IMR-90 (cell line): ENCODE measurements around the gene KDM3B. TPM values are rescaled to one million over a fixed set of nuclear protein-coding genes. Genes with fewer than 3 reads are reported as not detected.

Experiments used
- ATAC-seq: fragments of 200-7000 bp; cut with Tn5 transposase; 2 replicates; pipeline ENCODE4 v1.9.1; 2020; ENCODE audit warnings: low read depth, mild to moderate bottlenecking, moderate library complexity
- BruUV-seq: library from RNA; stranded (reverse); fragments of 400-500 nt; replicated peaks from 2 replicates; lab custom pipeline; 2021; lab: Mats Ljungman, UMichigan
- CTCF ChIA-PET: fragments of 300-600 bp; formaldehyde crosslinking; extraction: SDS; loops from one replicate; lab custom pipeline; 2021; ENCODE audit warnings: antibody characterized with exemption; lab: Yijun Ruan, JAX
- POLR2A ChIA-PET: fragments of 300-600 bp; sonication (Branson Sonifier 250); formaldehyde crosslinking; loops from one replicate; lab custom pipeline; 2022; ENCODE audit warnings: antibody characterized with exemption; ENCODE audit not compliant: unreplicated experiment; lab: Charles Lee
- DNase-seq: peaks from one replicate; pipeline ENCODE4 v3.0.0; 2013
- H2AFZ ChIP-seq: replicated peaks from 2 replicates; pipeline ENCODE3; 2013; ENCODE audit warnings: low read length, mild to moderate bottlenecking; ENCODE audit not compliant: poor library complexity
- H2AK5ac ChIP-seq: 2 replicates; pipeline ENCODE4 v1.6.1; 2013; ENCODE audit warnings: low read depth, low read length, inconsistent platforms
- H2AK9ac ChIP-seq: replicated peaks from 2 replicates; pipeline ENCODE3; 2013; ENCODE audit warnings: mild to moderate bottlenecking, low read depth, low read length, moderate library complexity; ENCODE audit not compliant: poor library complexity
- H2BK120ac ChIP-seq: 2 replicates; pipeline ENCODE4 v1.6.1; 2013; ENCODE audit warnings: low read depth, low read length, inconsistent platforms
- H2BK15ac ChIP-seq: 3 replicates; pipeline ENCODE4 v1.6.1; 2013; ENCODE audit warnings: low read depth, low read length, inconsistent platforms
- H2BK20ac ChIP-seq: 2 replicates; pipeline ENCODE4 v1.6.1; 2013; ENCODE audit warnings: low read depth, mild to moderate bottlenecking, inconsistent platforms, low read length, moderate library complexity
- H2BK5ac ChIP-seq: 2 replicates; pipeline ENCODE4 v1.6.1; 2013; ENCODE audit warnings: mild to moderate bottlenecking, low read depth, low read length, inconsistent platforms; ENCODE audit not compliant: poor library complexity, severe bottlenecking
- H3K14ac ChIP-seq: replicated peaks from 2 replicates; pipeline ENCODE4 v1.6.1; 2013; ENCODE audit warnings: low read depth, low read length, inconsistent platforms
- H3K18ac ChIP-seq: 2 replicates; pipeline ENCODE4 v1.6.1; 2013; ENCODE audit warnings: low read depth, low read length, control low read depth
- H3K23ac ChIP-seq: 2 replicates; pipeline ENCODE4 v1.6.1; 2013; ENCODE audit warnings: low read depth, low read length, inconsistent platforms
- H3K27ac ChIP-seq: 2 replicates; pipeline ENCODE4 v1.5.1; 2013; ENCODE audit warnings: mild to moderate bottlenecking, control low read depth, low read length; ENCODE audit not compliant: insufficient read depth
- H3K27me3 ChIP-seq: 2 replicates; pipeline ENCODE4 v1.6.1; 2013; ENCODE audit warnings: low read length; ENCODE audit not compliant: control insufficient read depth, insufficient read depth
- H3K36me3 ChIP-seq: 2 replicates; pipeline ENCODE4 v1.6.1; 2013; ENCODE audit warnings: low read length, mixed read lengths; ENCODE audit not compliant: control insufficient read depth, insufficient read depth
- H3K4ac ChIP-seq: 2 replicates; pipeline ENCODE4 v1.6.1; 2013; ENCODE audit warnings: low read depth, low read length, inconsistent platforms
- H3K4me1 ChIP-seq: 2 replicates; pipeline ENCODE4 v1.6.1; 2013; ENCODE audit warnings: low read length, mixed read lengths; ENCODE audit not compliant: control insufficient read depth, insufficient read depth
- H3K4me2 ChIP-seq: 2 replicates; pipeline ENCODE4 v1.6.1; 2013; ENCODE audit warnings: low read depth, mild to moderate bottlenecking, control low read depth, low read length, moderate library complexity
- H3K4me3 ChIP-seq: 2 replicates; pipeline ENCODE4 v1.5.1; 2013; ENCODE audit warnings: low read depth, mild to moderate bottlenecking, control low read depth, low read length, moderate library complexity; ENCODE audit not compliant: insufficient read depth
- H3K56ac ChIP-seq: 2 replicates; pipeline ENCODE4 v1.6.1; 2013; ENCODE audit warnings: low read length, inconsistent platforms; ENCODE audit not compliant: insufficient read depth; ENCODE audit errors: extremely low read depth
- H3K79me1 ChIP-seq, 2 experiments: 2 replicates each; pipeline ENCODE4 v1.6.1; 2013; ENCODE audit warnings: low read length in 2 of 2, inconsistent platforms in 1 of 2, low read depth in 1 of 2
- H3K9ac ChIP-seq: 2 replicates; pipeline ENCODE4 v1.6.1; 2013; ENCODE audit warnings: low read depth, low read length, control low read depth
- H3K9me1 ChIP-seq: 2 replicates; pipeline ENCODE4 v1.6.1; 2013; ENCODE audit warnings: low read length, inconsistent platforms; ENCODE audit not compliant: insufficient read depth
- H3K9me3 ChIP-seq: 2 replicates; pipeline ENCODE4 v1.6.1; 2013; ENCODE audit warnings: low read length; ENCODE audit not compliant: control insufficient read depth, insufficient read depth
- H4K20me1 ChIP-seq: 2 replicates; pipeline ENCODE4 v1.6.1; 2013; ENCODE audit warnings: low read length, inconsistent platforms; ENCODE audit not compliant: insufficient read depth
- H4K5ac ChIP-seq: 2 replicates; pipeline ENCODE4 v1.6.1; 2013; ENCODE audit warnings: mild to moderate bottlenecking, low read depth, low read length, control low read depth
- H4K8ac ChIP-seq, 2 experiments: 2 replicates each; pipeline ENCODE4 v1.6.1; 2013; ENCODE audit warnings: low read depth in 2 of 2, low read length in 2 of 2, control low read depth in 1 of 2, inconsistent platforms in 1 of 2
- H4K91ac ChIP-seq: 2 replicates; pipeline ENCODE4 v1.6.1; 2013; ENCODE audit warnings: low read depth, low read length, inconsistent platforms; ENCODE audit not compliant: insufficient read depth
- BHLHE40 ChIP-seq: fragments of 150-350 bp; IDR thresholded peaks from 2 replicates; pipeline ENCODE4 v1.6.1; 2016; ENCODE audit warnings: mild to moderate bottlenecking, low read depth, low read length
- CEBPB ChIP-seq: IDR thresholded peaks from 2 replicates; pipeline ENCODE4 v1.6.1; 2012; ENCODE audit warnings: low read depth, low read length, improper control_type of control experiment
- CHD1 ChIP-seq: IDR thresholded peaks from 2 replicates; pipeline ENCODE4 v1.6.1; 2012; ENCODE audit warnings: low read depth, low read length, improper control_type of control experiment
- CTCF ChIP-seq: conservative IDR thresholded peaks from 2 replicates; pipeline ENCODE4 v1.5.1; 2012; ENCODE audit warnings: mild to moderate bottlenecking, low read depth, low read length, improper control_type of control experiment
- FOS ChIP-seq: fragments of 150-350 bp; IDR thresholded peaks from 2 replicates; pipeline ENCODE4 v1.6.1; 2016; ENCODE audit warnings: low read depth, low read length
- MAFK ChIP-seq: IDR thresholded peaks from 2 replicates; pipeline ENCODE4 v1.6.1; 2012; ENCODE audit warnings: low read depth, low read length, improper control_type of control experiment
- MAZ ChIP-seq: IDR thresholded peaks from 2 replicates; pipeline ENCODE4 v1.6.1; 2012; ENCODE audit warnings: low read depth, mild to moderate bottlenecking, low read length, improper control_type of control experiment, moderate library complexity, borderline replicate concordance
- MXI1 ChIP-seq: IDR thresholded peaks from 2 replicates; pipeline ENCODE4 v1.6.1; 2012; ENCODE audit warnings: low read depth, mild to moderate bottlenecking, low read length, moderate library complexity, borderline replicate concordance
- NFE2L2 ChIP-seq: fragments of 150-350 bp; IDR thresholded peaks from 2 replicates; pipeline ENCODE4 v1.6.1; 2016; ENCODE audit warnings: low read depth, mild to moderate bottlenecking, low read length
- POLR2A ChIP-seq: IDR thresholded peaks from 2 replicates; pipeline ENCODE4 v1.6.1; 2012; ENCODE audit warnings: mild to moderate bottlenecking, low read depth, low read length
- RAD21 ChIP-seq: IDR thresholded peaks from 2 replicates; pipeline ENCODE4 v1.6.1; 2012; ENCODE audit warnings: low read length, improper control_type of control experiment
- RCOR1 ChIP-seq: IDR thresholded peaks from 2 replicates; pipeline ENCODE4 v1.6.1; 2012; ENCODE audit warnings: mild to moderate bottlenecking, low read length, improper control_type of control experiment; ENCODE audit not compliant: insufficient replicate concordance
- RFX5 ChIP-seq: IDR thresholded peaks from 2 replicates; pipeline ENCODE4 v1.8.0; 2012; ENCODE audit warnings: low read depth, mild to moderate bottlenecking, low read length, moderate library complexity
- SMC3 ChIP-seq: fragments of 150-350 bp; IDR thresholded peaks from 2 replicates; pipeline ENCODE4 v1.6.1; 2016; ENCODE audit warnings: low read depth, mild to moderate bottlenecking, antibody characterized with exemption, low read length, moderate library complexity
- WGBS, 2 experiments: methylation state at CpG; one replicate each; pipeline versions ENCODE4 v1.1.5 to v1.1.7; 2013; ENCODE audit warnings: missing lambda C conversion rate in 2 of 2; ENCODE audit not compliant: insufficient read length in 1 of 2; ENCODE audit errors: extremely low coverage in 2 of 2; 5-methylcytosine and 5-hydroxymethylcytosine counted together
- dilution Hi-C: fragments of 300-500 bp; cut with HindIII; formaldehyde crosslinking; loops from one replicate; pipeline ENCODE4 v1.14.3; 2018; ENCODE audit warnings: low sequenced_read_pairs; ENCODE audit not compliant: unreplicated experiment
- in situ Hi-C: fragments of 300-500 bp; cut with MboI; formaldehyde crosslinking; loops from 3 replicates; pipeline ENCODE4 v1.14.3; 2019; ENCODE audit warnings: low sequenced_read_pairs, inconsistent platforms, mixed read lengths
- intact Hi-C: fragments of 100-400 bp; cut with micrococcal nuclease; formaldehyde crosslinking; loops from 2 replicates; pipeline ENCODE4 v1.10.0; 2022
- polyA plus RNA-seq, 3 experiments: library from polyadenylated mRNA; depleted of rRNA; stranded (reverse); fragments of >200 nt; gene quantifications; 2 replicates each; pipeline ENCODE4 v1.2.3, GENCODE V29; 2012; ENCODE audit warnings: low replicate concordance in 1 of 3
- total RNA-seq: library from RNA; depleted of rRNA; stranded (reverse); fragments of >200 nt; gene quantifications from 2 replicates; pipeline ENCODE4 v1.2.3, GENCODE V29; 2012
- TF ChIP-seq, protein P1 (sequence below): fragments of 150-350 bp; IDR thresholded peaks from 2 replicates; pipeline ENCODE4 v1.6.1; 2016; ENCODE audit warnings: low read depth, mild to moderate bottlenecking, low read length, moderate library complexity, borderline replicate concordance
- TF ChIP-seq, protein P2 (sequence below): fragments of 150-350 bp; IDR thresholded peaks from 2 replicates; pipeline ENCODE4 v1.6.1; 2017; ENCODE audit warnings: mild to moderate bottlenecking, antibody characterized with exemption, low read length, low read depth

KDM3B gene
- total and polyA plus RNA-seq, 2 of the 4 experiments (the other 2 are of a cell fraction), result 19.4 to 35.8 TPM

- Histone ChIP-seq H3K9me3 (no peaks in the 10 kb centered on the region), H2AFZ (no peak overlapping the region), H3K4ac (no peak overlapping the region), H3K4me2 (no peak overlapping the region), H3K9ac (no peak overlapping the region), H3K4me3 (no peak overlapping the region), H3K18ac (no peak overlapping the region), H4K20me1 (no peaks in the 10 kb centered on the region), H3K23ac (no peak overlapping the region), H2BK20ac (no peak overlapping the region), H3K27ac (no peak overlapping the region), H3K27me3 (no peaks in the 10 kb centered on the region), H3K14ac (no peak overlapping the region), H2AK5ac (no peak overlapping the region), H2BK5ac (no peak overlapping the region), H3K36me3 (no peaks in the 10 kb centered on the region), H4K8ac (no peak overlapping the region), H3K9me1 (no peaks in the 10 kb centered on the region; the same call in 1 of the 2 replicates), H3K56ac (no peak overlapping the region), H4K91ac (no peak overlapping the region), H3K79me1 (no peaks in the 10 kb centered on the region), H2BK120ac (no peak overlapping the region), H4K5ac (no peak overlapping the region), H2BK15ac (no peak overlapping the region), H2AK9ac (no peak overlapping the region), H3K4me1 (no peaks in the 10 kb centered on the region)
- POLR2A ChIA-PET, result no interaction called here
- dilution Hi-C loops, result no loop called here
- no peak for ATAC-seq
- DNase-seq, result no peak
- in situ Hi-C loops, result no loop called here
- CTCF ChIA-PET, result no interaction called here
- no CpG with 5 or more reads among the region's 3 CpGs for WGBS, 2 experiments
- BruUV-seq, result no TSS peak
- TF ChIP-seq SMC3 (no peak), POLR2A (no peak), RAD21 (no peak), RFX5 (no peak), MAFK (no peak), NFE2L2 (no peak), MAZ (no peak), FOS (no peak), MXI1 (no peak), CTCF (no peak), CEBPB (no peak), BHLHE40 (no peak), CHD1 (no peak), RCOR1 (no peak)
- TF ChIP-seq, protein P1, sequence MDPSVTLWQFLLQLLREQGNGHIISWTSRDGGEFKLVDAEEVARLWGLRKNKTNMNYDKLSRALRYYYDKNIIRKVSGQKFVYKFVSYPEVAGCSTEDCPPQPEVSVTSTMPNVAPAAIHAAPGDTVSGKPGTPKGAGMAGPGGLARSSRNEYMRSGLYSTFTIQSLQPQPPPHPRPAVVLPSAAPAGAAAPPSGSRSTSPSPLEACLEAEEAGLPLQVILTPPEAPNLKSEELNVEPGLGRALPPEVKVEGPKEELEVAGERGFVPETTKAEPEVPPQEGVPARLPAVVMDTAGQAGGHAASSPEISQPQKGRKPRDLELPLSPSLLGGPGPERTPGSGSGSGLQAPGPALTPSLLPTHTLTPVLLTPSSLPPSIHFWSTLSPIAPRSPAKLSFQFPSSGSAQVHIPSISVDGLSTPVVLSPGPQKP, result no peak
- TF ChIP-seq, protein P2, sequence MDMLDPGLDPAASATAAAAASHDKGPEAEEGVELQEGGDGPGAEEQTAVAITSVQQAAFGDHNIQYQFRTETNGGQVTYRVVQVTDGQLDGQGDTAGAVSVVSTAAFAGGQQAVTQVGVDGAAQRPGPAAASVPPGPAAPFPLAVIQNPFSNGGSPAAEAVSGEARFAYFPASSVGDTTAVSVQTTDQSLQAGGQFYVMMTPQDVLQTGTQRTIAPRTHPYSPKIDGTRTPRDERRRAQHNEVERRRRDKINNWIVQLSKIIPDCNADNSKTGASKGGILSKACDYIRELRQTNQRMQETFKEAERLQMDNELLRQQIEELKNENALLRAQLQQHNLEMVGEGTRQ, result no peak
- intact Hi-C loops, result no loop called here
Observed at GRCh38 chr5:138316355-138316754, 36.1 kb upstream of the KDM3B start.
